ENCODE measurements around the gene SPATA33.
"Not testable (repeated sequence)": the region's sequence is repeated elsewhere in the genome, so short reads cannot be mapped to it uniquely, and the experiment has no call there.

The SPATA33 gene

DNA sequence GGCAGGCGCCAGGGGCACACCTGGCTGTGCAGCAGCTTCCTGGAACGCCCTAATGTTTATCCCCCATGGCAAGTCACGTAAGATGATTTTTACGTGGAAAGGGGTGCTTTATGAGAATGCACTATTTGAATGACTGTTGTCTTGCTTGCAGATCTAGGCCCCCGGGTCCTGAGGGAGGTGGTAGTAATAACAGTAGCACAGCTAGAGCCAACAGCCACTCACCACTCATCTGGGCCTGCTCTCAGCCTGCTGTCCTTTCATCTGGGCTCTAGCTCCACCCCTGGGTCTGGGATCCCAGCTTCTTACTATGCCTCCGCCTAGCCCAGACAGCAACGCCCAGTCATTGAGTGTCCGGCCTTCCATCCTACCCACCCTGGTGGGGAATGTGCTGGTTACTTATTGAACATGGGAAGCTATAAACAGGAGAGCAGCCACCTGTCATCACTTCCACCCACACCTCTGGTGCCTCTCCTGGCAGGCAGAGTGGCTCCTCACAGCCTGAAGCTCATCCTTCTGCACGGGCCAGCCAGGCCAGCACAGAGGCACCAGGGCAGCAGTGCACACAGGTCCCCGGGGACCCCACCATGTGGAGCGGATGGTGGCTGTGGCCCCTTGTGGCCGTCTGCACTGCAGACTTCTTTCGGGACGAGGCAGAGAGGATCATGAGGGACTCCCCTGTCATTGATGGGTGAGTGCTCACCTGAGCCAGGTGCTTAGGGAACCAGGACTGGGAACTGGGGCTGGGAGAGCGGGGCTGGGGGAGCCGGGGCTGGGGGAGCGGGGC, 27.6 kb upstream of the SPATA33 start:
- no peak for DNase-seq

DNA sequence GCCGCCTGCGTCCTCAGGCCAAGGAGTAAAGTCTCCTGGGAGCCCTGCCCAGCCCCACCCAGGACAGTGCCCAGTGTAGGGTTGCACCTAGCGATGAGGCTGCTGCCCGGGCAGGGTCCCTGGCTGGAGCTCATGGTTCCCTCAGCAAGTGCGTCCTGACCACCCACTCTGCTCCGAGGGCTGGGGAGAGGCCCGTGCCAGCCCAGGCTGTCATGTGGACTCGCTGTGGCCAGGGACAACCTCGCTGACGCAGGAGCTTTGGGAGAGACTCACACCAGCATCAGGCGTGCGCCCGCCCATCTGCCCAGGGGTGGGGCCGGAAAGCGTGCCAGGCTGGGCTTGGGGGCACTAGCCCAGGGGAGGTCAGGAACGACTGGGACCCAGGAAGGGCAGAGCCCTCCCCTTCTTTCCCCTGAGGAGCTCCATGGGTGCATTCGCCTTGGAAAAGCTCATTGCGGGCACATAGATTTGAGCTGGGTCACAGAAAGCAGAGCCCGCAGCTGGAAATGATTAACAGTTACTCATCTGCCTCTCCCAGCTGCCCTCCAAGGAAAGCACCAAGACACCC, 24.5 kb upstream of the SPATA33 start:
- no peak for DNase-seq

DNA sequence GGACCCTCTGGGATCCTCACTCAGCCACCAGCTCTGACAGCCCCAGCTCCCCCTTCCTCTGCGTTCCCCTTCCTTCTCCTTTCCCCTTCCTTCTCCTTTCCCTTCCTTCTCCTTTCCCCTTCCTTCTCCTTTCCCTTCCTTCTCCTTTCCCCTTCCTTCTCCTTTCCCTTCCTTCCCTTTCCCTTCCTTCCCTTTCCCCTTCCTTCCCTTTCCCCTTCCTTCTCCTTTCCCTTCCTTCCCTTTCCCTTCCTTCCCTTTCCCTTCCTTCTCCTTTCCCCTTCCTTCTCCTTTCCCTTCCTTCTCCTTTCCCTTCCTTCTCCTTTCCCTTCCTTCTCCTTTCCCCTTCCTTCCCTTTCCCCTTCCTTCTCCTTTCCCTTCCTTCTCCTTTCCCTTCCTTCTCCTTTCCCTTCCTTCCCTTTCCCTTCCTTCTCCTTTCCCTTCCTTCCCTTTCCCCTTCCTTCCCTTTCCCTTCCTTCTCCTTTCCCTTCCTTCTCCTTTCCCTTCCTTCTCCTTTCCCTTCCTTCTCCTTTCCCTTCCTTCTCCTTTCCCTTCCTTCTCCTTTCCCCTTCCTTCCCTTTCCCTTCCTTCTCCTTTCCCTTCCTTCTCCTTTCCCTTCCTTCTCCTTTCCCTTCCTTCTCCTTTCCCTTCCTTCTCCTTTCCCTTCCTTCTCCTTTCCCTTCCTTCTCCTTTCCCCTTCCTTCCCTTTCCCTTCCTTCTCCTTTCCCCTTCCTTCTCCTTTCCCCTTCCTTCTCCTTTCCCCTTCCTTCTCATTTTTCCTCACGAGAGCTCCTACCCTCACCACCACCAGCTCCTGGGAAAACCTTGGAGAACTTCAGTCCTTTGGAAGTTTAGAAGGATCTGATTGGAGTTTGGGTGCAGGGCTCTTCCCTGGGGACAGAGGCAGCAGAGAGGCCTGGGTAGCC, 22.9 kb upstream of the SPATA33 start:
- DNase-seq: not testable (repeated sequence)

DNA sequence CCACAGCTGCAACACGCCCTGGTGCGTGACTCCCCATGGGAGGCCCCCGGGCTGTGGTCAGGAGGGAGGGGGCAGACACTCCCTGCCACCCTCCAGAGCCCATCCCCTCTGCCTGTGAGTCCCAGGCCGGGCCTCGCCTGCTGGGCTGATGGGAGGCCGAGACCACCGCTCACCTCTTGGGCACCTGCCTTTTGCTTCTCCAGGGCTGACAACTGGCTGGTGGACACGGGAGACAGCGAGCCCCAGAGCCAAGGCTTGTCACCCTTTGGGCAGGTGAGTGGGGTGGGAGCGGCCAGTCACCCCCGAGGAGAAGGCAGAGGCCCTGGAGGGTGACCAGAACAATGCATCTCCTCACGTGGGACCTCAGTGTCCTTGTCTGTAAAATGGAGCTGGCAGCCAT, 21.0 kb upstream of the SPATA33 start:
- DNase-seq: no peak

DNA sequence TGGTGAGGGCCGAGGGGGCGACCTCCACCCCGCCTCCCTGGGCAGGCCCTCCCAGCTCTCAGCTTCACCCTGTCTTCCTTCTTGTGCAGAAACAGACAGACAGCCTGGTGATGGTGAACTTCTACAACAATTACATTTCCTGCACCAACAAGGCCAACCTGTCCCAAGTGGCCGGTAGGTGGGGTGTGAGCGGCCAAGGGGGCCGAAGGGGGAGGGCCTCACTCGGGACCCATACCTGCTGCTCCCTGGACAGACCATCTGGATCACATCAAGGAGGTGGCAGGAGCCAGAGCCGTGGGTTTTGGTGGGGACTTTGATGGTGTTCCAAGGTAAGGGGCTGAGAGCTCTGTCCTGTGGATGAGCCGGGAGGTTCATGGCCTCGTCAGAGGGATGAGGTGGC, 20.3 kb upstream of the SPATA33 start:
- DNase-seq: no peak

DNA sequence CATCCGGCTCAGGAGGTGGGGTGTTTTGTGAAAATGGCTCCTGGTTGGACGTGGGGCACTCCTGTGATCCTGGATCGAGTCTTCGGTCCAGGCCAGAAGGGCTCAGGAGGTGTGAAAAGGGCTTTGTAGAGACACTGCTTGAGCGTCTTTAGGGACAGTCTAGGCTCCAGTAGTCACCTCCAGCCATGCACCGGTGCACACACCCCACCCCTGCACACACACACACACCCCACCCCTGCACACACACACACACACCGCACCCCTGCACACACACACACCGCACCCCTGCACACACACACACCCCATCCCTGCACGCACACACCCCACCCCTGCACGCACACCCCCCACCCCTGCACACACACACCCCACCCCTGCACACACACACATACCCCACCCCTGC, 19.2 kb upstream of the SPATA33 start:
- no peak for DNase-seq

DNA sequence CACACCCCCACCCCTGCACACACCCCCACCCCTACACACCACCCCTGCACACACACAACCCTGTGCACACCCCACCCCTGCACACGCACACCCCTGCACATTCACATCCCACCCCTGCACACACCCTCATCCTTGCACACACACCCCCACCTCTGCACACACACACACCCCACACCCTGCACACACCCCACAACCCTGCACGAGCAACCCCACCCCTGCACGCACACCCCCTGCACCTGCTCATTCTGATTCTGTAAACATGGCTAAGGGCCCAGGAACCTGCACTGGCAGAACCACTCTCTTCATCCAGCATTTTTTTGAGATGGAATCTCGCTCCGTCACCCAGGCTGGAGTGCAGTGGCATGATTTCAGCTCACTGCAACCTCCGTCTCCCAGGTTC, 18.3 kb upstream of the SPATA33 start:
- no peak for DNase-seq

DNA sequence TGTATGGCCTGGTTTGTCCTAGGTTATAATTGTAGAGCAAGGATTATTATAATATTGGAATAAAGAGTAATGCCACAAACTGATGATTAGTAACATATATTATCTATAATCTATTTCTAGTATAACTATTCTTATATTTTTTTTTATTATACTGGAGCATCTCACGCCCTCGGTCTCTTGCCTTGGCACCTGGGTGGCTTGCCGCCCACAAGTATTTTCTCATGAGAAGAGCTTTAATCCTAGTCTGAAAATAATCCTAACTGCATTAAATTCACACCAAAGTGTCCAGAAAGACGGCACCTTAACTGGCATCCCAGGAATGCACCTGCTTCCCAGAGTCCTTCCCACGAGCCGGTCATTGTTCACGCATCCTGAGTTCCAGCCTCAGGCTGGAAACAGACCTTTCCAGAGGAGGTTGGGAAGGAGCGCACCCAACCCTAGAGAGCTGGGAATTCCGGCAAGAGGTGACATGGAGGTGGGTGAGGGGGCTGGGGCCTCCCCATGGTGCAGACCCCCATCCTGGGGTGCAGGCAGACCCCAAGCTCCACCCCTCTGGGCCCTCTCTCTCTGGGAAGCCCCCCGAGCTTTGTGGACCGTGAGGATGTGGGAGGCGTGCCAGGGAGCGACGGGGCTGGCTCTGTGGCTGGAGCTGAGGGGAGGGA, 16.0 kb upstream of the SPATA33 start:
- DNase-seq: no peak

DNA sequence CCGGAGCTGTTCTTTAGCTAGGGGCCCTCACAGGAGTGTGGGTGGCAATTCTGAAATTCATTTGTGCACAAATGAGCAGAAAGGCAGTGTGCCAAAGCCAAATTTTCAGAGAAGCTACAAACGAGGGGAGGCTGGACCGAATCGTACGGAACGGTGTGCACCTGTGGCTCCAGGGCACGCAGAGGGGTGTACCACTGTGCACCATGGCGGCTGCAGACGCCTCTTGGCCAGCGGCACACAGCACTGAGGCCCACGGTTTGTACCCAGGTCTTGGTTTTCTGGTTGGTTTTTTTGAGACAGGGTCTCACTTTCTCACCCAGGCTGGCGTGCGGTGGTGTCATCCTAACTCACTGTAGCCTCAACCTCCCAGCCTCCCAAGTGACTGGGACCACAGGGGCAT, 15.1 kb upstream of the SPATA33 start:
- no peak for DNase-seq

DNA sequence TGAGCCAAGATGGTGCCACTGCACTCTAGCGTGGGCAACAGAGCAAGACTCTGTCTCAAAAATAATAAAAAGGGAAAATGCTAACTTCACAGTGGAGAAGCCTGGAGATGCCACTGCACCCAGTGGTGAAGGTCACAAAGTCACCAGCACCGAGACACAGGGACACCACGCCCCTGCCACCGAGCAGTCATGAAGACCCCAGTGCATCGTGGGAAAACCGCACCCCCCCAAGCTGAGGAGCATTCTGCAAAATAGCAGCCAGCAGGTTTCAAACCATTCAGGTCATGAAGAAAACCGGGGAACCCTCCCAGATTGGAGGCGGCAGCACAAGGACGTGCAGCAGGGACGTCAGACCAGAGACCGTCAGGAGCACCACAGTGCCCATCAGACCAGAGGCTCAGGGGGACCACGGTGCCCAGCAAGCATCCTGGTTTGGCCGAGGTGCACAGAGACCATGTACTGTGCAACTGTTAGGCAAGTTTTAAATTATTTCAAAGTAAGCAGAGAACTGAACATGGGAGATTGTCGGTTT, 13.8 kb upstream of the SPATA33 start:
- no peak for DNase-seq

DNA sequence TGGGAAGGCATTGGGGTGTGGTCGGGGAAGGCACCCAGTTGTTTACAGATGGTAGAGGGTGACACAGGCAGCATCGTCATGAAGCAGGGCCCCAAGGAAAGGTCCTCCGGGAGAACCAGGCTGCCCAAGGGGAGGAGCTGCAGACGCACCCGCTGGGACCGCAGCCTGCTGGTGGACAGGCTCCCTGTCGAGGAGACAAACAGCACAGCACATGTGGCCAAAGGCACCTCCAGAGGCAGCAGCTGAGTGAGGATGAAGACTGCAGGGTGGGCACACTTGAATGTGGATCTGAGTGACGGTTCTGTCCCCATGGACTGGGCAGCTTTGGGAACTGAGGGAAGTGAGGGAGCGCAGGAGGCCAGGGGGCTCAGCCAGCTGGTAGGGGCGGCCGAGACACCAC, 12.5 kb upstream of the SPATA33 start:
- DNase-seq: no peak

DNA sequence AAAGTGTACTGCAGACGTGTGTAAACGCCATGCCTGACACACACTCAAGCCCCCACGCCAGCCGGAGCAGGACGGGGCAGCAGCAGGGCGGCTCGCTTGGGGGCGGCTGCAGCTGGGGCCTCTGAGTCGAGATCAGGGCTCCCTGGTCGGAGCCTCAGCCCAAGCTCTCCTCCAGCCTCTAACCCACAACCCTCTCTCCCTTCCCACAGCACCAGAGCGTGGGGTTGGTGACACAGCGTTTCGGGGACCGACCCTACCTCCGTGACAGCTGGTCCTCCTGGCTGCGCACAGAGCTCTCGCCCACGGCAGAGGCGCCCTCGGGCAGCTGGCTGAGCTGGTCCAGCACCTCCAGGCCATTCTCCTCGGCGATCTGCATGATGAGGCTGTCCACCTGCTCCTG, 11.4 kb upstream of the SPATA33 start:
- no peak for DNase-seq

DNA sequence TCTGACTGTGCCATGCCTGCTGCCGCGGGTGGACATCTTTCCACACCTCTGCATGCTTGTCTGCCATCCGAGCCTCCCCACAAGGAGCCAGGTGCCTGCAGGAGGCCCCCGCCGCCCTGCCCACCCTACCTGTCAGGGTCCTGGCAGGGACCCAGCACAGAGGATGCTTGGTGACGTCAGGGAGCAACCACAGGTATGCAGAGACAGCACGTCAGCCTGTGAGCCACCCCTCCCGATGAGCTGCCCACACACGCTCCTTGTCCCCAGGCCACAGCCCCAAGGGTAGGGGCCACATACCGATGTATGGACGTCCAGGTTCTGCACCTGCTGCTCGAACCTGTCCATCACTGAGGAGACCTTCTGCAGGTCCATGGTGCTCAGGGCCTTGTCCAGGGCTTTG, 10.7 kb upstream of the SPATA33 start:
- DNase-seq: no peak

DNA sequence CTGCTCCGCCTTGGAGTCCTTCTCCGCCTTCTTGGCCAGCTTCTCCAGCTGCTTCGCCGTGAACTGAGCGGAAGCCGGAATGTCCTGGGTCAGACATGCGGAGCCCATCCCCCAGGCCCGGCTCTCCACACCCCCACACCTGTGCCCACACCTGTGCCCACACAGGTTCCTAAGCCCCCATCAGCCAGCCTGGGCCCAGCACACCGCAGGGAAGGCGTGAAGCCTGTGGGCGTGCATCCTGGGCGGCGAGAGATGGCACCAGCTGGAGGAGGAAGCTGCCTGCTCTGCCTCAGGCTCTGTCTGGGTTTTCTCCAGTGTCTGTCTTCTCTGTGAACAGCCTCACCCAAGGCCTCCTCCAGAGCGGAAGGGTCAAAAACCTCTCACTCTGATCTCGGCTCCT, 6.1 kb upstream of the SPATA33 start:
- DNase-seq: no peak

DNA sequence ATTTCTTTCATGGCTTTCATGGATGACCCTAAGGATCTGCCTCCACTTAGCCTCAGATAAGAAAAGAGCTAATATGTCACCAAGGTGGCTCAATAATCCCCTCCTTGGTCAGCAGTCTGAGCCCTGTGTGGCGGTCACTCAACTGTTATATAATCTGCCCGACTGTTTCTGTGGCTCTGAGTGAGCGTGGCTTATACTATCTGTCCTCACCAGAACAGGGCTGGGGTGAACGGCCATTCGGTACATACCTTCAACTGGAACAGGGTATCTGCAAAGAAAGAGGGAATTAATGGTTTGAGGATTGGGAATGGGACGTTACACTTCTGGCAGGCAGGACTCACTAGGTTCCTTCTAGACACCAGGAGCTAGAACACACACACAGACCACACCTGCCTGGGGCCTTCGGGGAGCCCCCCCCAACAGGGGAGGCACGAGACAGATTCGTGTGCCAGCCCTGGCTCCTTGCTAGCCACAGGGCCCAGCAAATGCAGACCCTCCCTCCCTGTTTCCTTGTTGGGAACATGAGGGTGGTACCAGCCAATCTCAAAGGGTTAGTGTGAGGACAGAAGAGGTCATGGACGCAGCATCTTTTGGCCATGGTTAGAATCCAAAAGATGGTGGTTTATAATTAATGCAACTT, 3.9 kb upstream of the SPATA33 start:
- DNase-seq: no peak

DNA sequence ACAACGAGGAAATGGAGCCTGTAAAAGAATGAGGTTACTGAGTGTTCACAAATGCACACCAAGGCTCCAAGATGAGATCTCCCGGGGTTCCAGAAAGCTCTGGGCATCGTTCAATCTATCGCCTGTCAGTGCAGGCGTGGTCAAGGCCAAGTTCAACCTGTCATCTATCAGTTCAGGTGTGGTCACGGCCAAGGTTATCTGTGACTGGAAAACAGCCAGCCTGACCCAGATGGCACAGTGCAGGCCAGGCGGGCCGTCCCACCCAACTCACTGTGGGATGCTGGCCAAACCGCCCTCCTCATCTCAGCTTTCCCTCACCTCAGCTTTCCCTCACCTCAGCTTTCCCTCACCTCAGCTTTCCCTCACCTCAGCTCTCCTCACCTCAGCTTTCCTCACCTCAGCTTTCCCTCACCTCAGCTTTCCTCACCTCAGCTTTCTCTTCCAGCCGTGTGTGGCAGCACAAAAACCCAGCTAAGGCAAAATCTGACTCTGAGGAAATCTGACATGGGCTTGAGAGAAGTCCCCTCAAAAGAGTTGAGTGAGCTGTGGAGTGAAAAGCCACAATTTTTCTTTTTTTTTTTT, 2.5 kb upstream of the SPATA33 start:
- DNase-seq: no peak

DNA sequence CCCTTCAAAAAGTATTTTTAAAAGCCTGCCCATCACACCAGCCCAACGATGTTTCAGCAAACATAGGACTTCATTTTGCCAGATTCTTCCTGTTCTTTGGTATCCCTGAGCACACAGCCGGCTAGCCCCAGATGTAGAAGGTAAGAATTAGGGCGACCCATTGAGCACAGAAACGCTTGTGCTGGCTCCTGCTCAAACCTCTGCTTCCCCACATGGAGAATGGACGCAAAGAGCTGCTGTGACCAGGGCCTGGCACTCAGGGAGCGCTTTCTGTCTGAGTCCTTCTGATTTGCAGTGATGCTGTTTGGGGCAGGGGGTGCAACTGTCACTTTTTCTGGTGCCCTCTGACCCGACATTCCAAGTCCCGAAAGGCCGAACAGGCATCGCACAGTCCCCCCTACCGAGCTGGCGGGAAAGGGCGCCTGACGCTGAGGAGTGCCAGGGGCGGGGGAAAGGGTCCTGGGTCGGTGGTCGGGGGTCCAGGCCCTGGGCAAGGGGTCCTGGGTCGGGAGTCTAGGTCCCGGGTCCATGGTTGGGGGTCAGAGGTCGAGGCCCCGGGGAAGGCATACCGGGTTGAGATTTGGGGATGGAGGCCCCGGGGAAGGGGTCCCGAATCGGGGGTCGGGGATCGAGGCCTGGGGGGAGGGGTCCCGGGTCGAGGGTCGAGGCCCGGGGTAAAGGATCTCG, 1.1 kb upstream of the SPATA33 start:
- DNase-seq: no peak

DNA sequence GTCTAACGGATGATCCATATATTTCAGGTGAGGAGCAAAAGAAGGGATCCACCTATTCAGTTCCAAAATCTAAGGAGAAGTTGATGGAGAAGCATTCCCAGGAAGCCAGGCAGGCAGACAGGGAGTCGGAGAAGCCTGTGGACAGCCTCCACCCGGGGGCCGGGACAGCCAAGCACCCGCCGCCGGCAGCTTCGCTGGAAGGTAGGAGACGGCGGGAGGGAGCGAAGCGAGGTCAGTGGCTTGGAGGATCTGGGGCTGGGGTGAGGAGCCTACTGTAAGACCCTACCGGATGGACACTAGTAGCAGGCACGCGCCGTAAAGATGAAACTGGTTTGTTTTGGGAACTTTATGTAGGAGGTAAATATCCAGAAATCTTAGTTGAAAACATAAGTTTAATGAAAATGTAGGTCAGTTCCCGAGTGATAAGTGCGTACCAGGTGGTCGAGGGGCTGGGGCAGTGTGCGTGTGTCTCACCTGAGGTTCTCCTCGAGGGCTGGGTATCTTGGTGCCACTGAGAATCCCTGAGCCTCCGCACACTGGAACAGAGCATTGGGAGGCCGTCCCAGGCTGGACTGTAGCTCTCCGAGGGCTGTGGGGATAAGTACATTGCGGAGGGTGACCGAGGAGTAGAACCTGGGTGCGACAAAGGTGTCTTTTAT, 714 bp downstream of the SPATA33 start:
- DNase-seq: peak in 1 of 14 donors; percentile 32

DNA sequence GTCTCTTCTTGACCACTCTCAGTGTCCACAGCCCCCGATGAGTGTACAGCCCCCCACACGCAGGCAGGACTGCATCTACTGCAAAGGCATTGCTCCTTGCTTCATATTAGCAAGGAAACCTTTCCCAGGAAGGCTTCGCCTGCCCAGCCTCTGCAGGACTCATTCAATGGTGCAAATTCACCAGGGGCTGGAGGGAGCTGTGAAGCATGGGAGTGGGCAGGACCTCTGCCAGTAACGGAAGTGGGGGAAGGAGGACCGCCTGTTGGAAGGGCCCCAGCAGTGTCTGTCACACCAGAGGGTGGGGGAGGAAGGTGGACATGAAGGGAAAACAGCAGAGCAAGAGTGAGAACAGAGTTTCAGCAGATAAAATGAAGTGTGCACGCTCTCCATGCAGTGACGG, 2.5 kb downstream of the SPATA33 start:
- no peak for DNase-seq

DNA sequence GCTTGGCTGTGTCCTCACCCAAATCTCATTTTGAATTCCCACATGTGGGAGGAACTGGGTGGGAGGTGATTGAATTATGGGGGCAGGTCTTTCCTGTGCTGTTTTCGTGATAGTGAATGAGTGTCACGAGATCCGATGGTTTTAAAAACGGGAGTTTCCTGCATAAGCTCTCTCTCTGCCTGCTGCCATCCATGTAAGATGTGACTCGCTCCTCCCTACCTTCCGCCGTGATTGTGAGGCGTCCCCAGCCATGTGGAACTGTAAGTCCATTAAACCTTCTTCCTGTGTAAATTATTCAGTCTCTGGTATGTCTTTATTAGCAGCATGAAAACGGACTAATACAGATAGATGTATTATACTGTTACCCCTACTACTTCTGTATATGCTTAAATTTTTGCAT, 3.6 kb downstream of the SPATA33 start:
- DNase-seq: no peak

DNA sequence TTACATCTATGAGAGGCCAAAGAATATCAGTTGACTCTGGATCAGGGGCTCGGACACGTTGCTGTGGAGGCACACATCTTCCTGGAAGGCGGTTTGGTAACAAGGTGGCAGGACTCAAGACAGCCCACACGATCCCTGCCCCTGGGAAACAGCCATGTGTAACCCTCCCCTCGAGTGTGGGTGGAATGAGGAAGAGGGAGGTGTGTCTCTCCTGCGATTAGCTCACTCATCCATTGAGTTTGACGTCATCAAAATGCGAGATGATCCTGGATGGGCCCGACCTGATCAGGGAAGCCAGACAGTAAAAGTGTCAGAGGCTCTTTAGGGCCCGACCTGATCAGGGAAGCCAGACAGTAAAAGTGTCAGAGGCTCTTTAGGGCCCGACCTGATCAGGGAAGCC, 6.6 kb downstream of the SPATA33 start:
- DNase-seq: not testable (repeated sequence)
